GM10266 (cell line): ENCODE data around the gene SLC50A1.

ENCODE experiments used
- DNase-seq: peaks from one replicate; pipeline ENCODE4 v3.0.0; 2012; ENCODE audit errors: extremely low spot score
- TF ChIP-seq, protein P1 (sequence below): IDR thresholded peaks from 2 replicates; pipeline ENCODE4 v1.5.1; 2012; ENCODE audit warnings: mild to moderate bottlenecking, low read depth; ENCODE audit not compliant: control insufficient read depth, insufficient read depth; ENCODE audit errors: missing control alignments

Gene SLC50A1

DNA sequence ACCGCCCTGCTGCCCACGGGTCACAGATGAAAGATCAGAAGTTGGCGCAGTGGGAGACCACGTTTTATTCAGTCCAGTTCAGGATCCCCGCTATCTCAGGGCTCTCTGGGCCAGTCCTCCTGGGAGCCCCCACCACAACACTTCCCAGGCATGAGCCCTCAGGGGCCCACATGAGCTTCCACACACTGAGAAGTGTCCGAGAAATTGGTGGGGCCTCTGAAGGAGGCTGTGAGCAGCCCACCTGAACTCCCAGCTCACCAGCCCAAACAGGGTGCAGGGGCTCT is 50.1 kb downstream of the SLC50A1 start:
- no peak for DNase-seq
- TF ChIP-seq, protein P1, sequence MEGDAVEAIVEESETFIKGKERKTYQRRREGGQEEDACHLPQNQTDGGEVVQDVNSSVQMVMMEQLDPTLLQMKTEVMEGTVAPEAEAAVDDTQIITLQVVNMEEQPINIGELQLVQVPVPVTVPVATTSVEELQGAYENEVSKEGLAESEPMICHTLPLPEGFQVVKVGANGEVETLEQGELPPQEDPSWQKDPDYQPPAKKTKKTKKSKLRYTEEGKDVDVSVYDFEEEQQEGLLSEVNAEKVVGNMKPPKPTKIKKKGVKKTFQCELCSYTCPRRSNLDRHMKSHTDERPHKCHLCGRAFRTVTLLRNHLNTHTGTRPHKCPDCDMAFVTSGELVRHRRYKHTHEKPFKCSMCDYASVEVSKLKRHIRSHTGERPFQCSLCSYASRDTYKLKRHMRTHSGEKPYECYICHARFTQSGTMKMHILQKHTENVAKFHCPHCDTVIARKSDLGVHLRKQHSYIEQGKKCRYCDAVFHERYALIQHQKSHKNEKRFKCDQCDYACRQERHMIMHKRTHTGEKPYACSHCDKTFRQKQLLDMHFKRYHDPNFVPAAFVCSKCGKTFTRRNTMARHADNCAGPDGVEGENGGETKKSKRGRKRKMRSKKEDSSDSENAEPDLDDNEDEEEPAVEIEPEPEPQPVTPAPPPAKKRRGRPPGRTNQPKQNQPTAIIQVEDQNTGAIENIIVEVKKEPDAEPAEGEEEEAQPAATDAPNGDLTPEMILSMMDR, result no peak

DNA sequence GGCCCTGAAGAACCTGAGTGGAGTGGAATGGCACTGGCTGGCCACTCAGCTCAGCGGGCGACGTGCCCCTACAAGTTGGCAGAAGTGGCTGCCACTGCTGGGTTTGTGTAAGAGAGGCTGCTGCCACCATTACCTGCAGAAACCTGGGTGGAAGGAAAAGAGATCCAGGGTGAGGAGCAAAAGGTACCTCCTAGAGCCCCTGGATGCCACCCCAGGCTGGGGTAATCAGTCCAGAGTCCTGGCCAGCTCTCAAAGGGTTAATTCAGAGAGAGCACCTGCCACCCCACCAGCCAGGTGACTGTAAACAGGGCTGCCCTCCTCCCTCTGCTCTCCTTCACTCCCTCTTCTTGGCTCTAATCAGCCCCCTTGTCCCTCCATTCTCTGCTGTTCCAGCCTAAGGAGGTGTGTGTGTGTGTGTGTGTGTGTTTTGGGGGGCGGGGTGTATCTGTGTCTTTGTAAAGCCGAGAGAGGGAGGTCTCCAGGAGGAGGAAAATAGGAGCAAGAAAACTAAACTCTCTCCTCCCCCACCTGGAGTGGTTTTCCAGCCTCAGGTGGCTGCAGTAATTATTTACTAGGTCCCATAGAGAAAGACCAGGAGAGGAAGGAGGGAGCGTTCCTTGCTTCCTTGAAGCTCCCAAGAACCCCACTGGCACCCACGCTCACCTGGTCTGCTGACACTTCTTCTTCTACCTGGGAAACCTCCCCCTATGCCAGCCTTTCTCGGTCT is 50.6 kb downstream of the SLC50A1 start:
- TF ChIP-seq, protein P1, result no peak
- DNase-seq, result no peak

DNA sequence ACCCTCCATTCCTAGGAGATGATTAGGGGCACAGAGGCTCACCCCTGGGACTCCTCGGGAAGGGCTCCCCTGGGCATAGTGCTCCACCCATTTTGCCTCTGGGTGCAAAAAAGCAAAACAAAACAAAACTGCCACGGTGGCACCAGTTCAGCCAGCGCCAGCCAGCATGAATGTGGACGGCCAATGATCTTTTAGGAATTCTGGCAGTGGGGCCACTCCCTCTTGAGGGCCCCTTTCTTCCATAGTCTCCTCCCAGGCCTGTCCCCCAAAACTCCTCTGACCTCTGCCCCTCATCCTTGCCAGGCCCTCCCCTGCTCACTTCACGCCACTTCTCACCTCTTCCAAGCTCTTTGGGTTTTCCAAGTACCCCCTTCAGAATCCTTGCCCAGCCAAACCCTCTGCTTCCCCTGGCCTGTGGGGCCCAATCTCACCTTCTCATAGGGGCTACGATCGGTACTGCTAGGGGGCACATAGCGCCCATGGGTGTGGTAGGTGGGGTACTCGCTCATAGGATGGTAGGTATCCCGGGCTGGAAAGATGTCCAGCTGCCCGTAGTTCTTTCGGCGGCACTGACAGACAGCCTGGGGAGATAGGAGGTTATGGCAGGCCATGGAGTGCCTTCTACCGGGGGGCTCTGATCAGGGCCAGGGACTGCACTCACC is 51.3 kb downstream of the SLC50A1 start:
- no peak for DNase-seq
- TF ChIP-seq, protein P1, result no peak

DNA sequence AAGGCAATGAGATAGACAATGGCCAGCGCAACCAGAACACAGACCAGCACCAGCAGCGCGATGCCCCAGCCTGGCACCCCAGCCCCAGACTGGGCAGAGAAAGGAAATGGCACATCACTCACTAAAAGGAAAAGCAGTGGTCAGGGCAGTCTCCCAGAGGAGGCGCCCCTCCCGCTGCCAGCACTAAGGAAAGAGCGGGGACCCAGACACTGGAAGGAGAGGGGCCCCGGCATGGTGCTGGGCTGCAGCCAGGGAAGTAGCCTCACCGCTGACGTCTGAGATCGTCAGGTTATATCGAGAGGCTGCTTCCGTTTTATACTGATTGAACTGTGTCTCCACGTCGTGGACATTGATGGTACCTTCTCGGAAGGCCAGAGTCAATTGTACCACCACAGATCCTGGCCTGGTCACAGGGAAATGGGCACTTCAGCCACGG is 51.8 kb downstream of the SLC50A1 start:
- DNase-seq, result no peak
- TF ChIP-seq, protein P1, result no peak

DNA sequence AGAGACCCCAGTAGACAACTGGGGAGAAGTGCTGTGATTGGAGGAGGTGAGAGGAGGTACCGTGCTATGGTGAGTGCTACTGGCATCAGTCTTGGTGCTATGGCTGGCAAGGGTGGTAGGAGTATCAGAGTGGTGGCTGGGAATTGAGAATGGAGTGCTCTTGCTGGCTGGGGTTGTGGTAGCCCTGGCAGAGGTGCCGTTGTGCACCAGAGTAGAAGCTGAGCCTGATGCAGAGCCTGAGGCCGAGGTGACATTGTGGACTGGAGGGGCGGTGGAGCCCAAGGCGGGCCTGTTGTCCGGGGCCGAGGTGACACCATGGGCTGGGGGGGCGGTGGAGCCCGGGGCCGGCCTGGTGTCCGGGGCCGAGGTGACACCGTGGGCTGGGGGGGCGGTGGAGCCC is 52.6 kb downstream of the SLC50A1 start:
- TF ChIP-seq, protein P1, result no peak
- no peak for DNase-seq
